Cardiac muscle cell (in vitro differentiated cells and primary cell): Measurements from ENCODE around the gene KCNQ1. TPM values are rescaled to one million over a fixed set of nuclear protein-coding genes. Genes with fewer than 3 reads are reported as not detected.

Experiments used
- DNase-seq, 2 donors: peaks; one replicate each; pipeline versions ENCODE4 v3.0.0 to v3.0.0-alpha.2; 2010 to 2017; ENCODE audit warnings: low read depth in 1 of 2, low spot score in 1 of 2
- H3K27ac ChIP-seq: fragments of 200-600 bp; sonication (generic); 2 replicates; pipeline ENCODE4 v1.5.1; 2016
- H3K27me3 ChIP-seq: fragments of 200-600 bp; sonication (generic); 2 replicates; pipeline ENCODE4 v1.6.0; 2016; ENCODE audit warnings: control low read depth
- H3K36me3 ChIP-seq: fragments of 200-600 bp; sonication (generic); 2 replicates; pipeline ENCODE4 v1.5.1; 2016; ENCODE audit warnings: control low read depth
- H3K4me1 ChIP-seq: fragments of 200-600 bp; sonication (generic); 2 replicates; pipeline ENCODE4 v1.8.1; 2017; ENCODE audit warnings: low read depth, mild to moderate bottlenecking, mixed run types
- H3K4me3 ChIP-seq: fragments of 200-600 bp; sonication (generic); 2 replicates; pipeline ENCODE4 v1.5.1; 2016; ENCODE audit warnings: mild to moderate bottlenecking
- H3K9me3 ChIP-seq: fragments of 200-600 bp; sonication (generic); 2 replicates; pipeline ENCODE4 v1.5.1; 2017; ENCODE audit warnings: low read depth, mild to moderate bottlenecking, control low read depth
- polyA plus RNA-seq: library from polyadenylated mRNA; unstranded; fragments of >200 nt; fragmentation: Nextera tagmentation; extraction: Ambion mirVana; gene quantifications from 2 replicates; pipeline ENCODE4 v1.2.1, GENCODE V29; 2016
- total RNA-seq: library from RNA; depleted of rRNA; stranded (reverse); fragments of >200 nt; gene quantifications from 2 replicates; pipeline ENCODE4 v1.2.3, GENCODE V29; 2016
- TF ChIP-seq, protein P1 (sequence below): IDR thresholded peaks from 2 replicates; pipeline ENCODE4 v1.5.1; 2012; ENCODE audit warnings: low read depth, mild to moderate bottlenecking, low read length

Gene KCNQ1
- total and polyA plus RNA-seq, 2 experiments from 2014 or later = 13.9 to 18.6 TPM

DNA sequence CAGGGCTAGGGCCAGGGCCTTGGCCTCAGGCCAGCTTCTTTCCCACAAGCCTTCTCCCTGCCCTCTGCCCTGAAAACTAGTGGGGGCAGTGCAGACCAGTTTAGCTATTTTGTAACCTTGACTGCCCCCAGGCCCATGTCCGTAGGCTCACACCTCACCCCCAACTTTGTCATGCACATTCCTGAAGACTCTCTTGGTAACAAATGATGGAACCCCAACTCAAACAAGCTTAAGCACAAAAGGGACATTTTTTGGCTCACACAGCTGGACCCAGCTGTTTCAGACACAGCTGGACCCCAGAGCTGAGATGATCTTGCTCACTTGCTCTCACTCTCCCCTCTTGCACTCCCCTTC lies 208.4 kb downstream of the KCNQ1 start:
- no peak overlapping the region for H3K4me3 ChIP-seq
- no peaks in the 10 kb centered on the region for H3K27me3 ChIP-seq
- peak in 1 of 2 donors; percentile 23 for DNase-seq
- H3K4me1 ChIP-seq = no peaks in the 10 kb centered on the region
- no peak overlapping the region for H3K27ac ChIP-seq
- TF ChIP-seq, protein P1, sequence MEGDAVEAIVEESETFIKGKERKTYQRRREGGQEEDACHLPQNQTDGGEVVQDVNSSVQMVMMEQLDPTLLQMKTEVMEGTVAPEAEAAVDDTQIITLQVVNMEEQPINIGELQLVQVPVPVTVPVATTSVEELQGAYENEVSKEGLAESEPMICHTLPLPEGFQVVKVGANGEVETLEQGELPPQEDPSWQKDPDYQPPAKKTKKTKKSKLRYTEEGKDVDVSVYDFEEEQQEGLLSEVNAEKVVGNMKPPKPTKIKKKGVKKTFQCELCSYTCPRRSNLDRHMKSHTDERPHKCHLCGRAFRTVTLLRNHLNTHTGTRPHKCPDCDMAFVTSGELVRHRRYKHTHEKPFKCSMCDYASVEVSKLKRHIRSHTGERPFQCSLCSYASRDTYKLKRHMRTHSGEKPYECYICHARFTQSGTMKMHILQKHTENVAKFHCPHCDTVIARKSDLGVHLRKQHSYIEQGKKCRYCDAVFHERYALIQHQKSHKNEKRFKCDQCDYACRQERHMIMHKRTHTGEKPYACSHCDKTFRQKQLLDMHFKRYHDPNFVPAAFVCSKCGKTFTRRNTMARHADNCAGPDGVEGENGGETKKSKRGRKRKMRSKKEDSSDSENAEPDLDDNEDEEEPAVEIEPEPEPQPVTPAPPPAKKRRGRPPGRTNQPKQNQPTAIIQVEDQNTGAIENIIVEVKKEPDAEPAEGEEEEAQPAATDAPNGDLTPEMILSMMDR = no peak
- no peaks in the 10 kb centered on the region for H3K36me3 ChIP-seq
- no peaks in the 10 kb centered on the region for H3K9me3 ChIP-seq

DNA sequence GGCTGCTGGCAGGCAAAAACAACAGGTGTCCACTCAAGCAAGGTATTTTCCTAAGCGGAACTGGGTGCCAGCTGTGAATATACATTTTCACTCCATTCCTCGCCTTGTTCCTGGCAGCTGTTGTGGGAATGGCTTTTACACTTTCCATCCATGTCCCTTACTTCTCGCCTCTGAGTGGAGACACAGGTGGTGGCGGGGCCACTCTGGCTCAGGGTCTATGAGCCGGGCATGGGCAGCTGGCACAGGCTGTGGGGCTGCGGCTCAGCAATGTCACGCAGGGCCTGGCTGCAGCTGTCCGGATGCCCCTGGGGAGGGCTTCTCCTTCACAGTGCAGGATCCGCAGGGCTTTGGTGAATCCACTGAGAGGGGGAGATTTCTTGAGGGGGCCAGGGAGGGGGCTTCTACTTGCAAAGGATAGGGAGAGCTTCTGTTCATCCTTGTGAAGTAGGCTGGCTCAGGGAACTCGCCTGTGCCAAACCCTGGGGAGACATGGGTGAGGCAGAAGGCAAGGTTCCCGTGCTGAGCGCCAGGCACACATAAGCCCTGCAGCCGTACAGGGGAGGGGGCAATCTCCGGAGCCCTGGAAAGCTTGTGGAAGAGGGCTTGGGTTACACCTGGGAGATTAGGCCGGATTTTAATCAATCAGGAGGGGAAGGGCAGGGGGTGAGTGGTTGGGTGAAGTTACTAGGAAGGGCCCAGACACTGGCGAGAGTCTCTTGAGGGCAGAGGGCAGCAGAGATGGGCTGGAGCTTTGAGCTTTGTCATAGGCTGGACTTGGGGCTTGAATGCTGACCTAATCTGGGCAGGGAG lies 209.3 kb downstream of the KCNQ1 start:
- Histone ChIP-seq H3K4me3 (no peak overlapping the region), H3K36me3 (no peaks in the 10 kb centered on the region), H3K9me3 (no peaks in the 10 kb centered on the region), H3K27ac (no peak overlapping the region), H3K4me1 (peaks cover 6% of the 10 kb centered on the region), H3K27me3 (no peaks in the 10 kb centered on the region)
- TF ChIP-seq, protein P1 = no peak
- no peak for DNase-seq

DNA sequence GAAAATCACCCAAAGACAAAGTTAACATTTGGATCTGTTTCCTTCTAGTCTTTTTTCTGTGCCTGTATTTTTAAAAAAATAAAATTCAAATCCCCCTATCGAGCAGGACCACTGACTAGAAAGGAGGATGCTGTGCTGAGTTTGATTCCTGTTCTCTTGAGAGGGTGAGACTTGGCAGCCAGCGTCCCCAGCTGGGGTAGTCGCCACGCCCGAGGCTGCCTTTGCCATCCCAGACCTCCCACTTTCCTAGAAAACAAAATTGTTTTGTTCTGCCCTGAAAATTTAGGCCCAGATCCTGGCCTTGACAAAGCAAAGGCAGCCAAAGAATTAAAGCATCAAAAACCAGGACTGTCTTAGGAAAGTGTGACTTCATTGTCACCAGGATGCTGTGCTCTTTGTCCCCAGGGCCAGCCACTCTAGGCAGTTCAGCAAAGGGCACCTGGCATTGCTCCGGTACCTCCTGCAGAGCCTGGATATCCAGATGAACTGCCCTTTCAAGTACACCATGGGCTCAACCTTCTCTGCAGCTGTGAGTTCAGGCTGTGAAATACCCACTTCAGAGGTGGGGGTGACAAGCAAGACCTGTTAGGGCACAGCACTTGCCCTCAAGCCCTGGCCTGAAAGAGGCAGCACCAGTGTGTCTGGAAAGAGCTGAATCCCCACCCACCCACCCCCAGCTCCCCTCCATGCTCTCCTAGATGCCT lies 210.4 kb downstream of the KCNQ1 start:
- H3K36me3 ChIP-seq = no peaks in the 10 kb centered on the region
- H3K4me1 ChIP-seq = peaks cover 6% of the 10 kb centered on the region
- peaks cover under 1% of the 10 kb centered on the region for H3K9me3 ChIP-seq
- no peaks in the 10 kb centered on the region for H3K27me3 ChIP-seq
- TF ChIP-seq, protein P1 = no peak
- no peak for DNase-seq
- no peak overlapping the region for H3K4me3 ChIP-seq
- H3K27ac ChIP-seq = no peak overlapping the region

DNA sequence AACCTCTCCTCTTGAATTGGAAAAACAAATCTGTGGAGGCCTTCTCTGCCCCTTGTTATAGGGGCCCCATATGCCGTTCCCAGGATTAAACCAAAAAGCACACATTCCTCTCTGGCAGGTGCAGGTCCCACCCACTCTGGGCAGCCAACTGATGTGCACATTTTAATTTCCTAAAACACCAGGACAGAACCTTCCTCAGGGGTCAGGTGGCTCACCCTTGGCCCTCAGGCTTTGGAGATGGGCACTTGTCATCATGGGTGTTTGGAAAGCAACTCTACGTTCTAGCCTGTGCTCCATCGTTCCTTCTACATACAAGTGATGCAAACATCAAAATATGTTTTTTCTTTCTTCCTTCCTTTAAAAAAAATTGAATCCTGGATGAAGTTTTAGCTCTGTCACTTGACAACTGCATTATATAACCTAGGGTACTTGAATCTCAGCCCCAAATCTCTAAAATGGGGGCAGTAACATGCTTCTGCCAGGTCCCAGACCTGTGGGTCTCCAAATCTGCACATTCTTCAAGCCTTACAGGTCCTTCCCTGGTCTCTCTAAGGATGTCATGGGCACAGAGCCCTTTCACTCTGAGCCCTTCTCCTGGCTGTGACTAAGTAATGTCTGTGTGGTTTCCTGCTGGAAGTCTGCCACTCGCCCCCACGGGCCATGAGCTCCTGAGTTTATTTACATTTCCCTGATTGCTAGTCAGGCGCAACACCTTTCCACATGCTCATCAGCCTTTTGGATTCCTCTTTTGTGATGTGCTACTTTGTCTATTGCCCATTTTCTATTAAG lies 211.2 kb downstream of the KCNQ1 start:
- H3K27ac ChIP-seq = no peak overlapping the region
- TF ChIP-seq, protein P1 = no peak
- no peak overlapping the region for H3K4me3 ChIP-seq
- H3K4me1 ChIP-seq = peaks cover 6% of the 10 kb centered on the region
- H3K9me3 ChIP-seq = peaks cover 8% of the 10 kb centered on the region
- H3K36me3 ChIP-seq = no peaks in the 10 kb centered on the region
- no peaks in the 10 kb centered on the region for H3K27me3 ChIP-seq
- peak in 1 of 2 donors; percentile 44 for DNase-seq

GRCh38 chr11:2656859-2657258 lies 212.1 kb downstream of the KCNQ1 start:
- H3K9me3 ChIP-seq = peaks cover 8% of the 10 kb centered on the region

More at GRCh38 chr11:2656859-2657258, 212.1 kb downstream of the KCNQ1 start:
- Histone ChIP-seq H3K36me3 (no peaks in the 10 kb centered on the region), H3K27me3 (no peaks in the 10 kb centered on the region), H3K27ac (no peak overlapping the region), H3K4me3 (no peak overlapping the region), H3K4me1 (peaks cover 6% of the 10 kb centered on the region)
- DNase-seq = no peak
- TF ChIP-seq, protein P1 = no peak
